Vagina (tissue), 2 donors: ENCODE data around the gene WDR5B. TPM values are rescaled to one million over a fixed set of nuclear protein-coding genes. Genes with fewer than 3 reads are reported as not detected.
"Not testable (repeated sequence)": the region's sequence is repeated elsewhere in the genome, so short reads cannot be mapped to it uniquely, and the experiment has no call there.

Experiments used
- DNase-seq, 2 donors: peaks; one replicate each; pipeline ENCODE4 v3.0.0-alpha.2; 2017; ENCODE audit errors: extremely low spot score in 2 of 2
- H3K27ac ChIP-seq: fragments of 200-600 bp; sonication (generic); one replicate; pipeline ENCODE4 v1.5.1; 2019
- H3K27me3 ChIP-seq: fragments of 200-600 bp; sonication (generic); one replicate; pipeline ENCODE4 v1.5.1; 2019
- H3K36me3 ChIP-seq, 2 donors: fragments of 200-600 bp; sonication (generic); one replicate each; pipeline ENCODE4 v1.5.1; 2017 to 2019
- H3K4me1 ChIP-seq: fragments of 200-600 bp; sonication (generic); one replicate; pipeline ENCODE4 v1.5.1; 2019
- H3K4me3 ChIP-seq, 2 donors: fragments of 200-600 bp; sonication (generic); 1 replicate in 1 of 2; 2 replicates in 1 of 2; pipeline ENCODE4 v1.5.1; 2016 to 2019
- H3K9me3 ChIP-seq: fragments of 200-600 bp; sonication (generic); one replicate; pipeline ENCODE4 v1.5.1; 2019
- POLR2A ChIP-seq, 2 donors: fragments of 450-650 bp; IDR thresholded peaks; one replicate each; pipeline ENCODE4 v1.6.1; 2017; ENCODE audit warnings: antibody characterized with exemption in 2 of 2, mild to moderate bottlenecking in 2 of 2, moderate library complexity in 2 of 2
- POLR2AphosphoS5 ChIP-seq, 2 donors: sonication (generic); formaldehyde crosslinking; IDR thresholded peaks; one replicate each; pipeline ENCODE4 v1.9.0; 2017; ENCODE audit warnings: antibody characterized with exemption in 2 of 2, mild to moderate bottlenecking in 2 of 2, low read depth in 1 of 2; ENCODE audit not compliant: insufficient read depth in 1 of 2
- intact Hi-C: fragments of 100-400 bp; cut with DNase I; formaldehyde crosslinking; loops from one replicate; pipeline ENCODE4 v1.15.1; 2023
- total RNA-seq: library from RNA; depleted of rRNA; stranded (reverse); fragments of >200 nt; gene quantifications from one replicate; pipeline ENCODE4 v1.2.3, GENCODE V29; 2016
- TF ChIP-seq, protein P1 (sequence below), 3 experiments: fragments of 450-650 bp in 2 of 3; fragments of 200-600 bp in 1 of 3; sonication (generic) in 1 of 3; IDR thresholded peaks; one replicate each; pipeline ENCODE4 v1.5.1; 2017 to 2019; ENCODE audit warnings: antibody characterized with exemption in 3 of 3, mild to moderate bottlenecking in 2 of 3, moderate library complexity in 2 of 3

Gene WDR5B
- total RNA-seq, 1 donor from 2014 or later, result 1.5 TPM

DNA sequence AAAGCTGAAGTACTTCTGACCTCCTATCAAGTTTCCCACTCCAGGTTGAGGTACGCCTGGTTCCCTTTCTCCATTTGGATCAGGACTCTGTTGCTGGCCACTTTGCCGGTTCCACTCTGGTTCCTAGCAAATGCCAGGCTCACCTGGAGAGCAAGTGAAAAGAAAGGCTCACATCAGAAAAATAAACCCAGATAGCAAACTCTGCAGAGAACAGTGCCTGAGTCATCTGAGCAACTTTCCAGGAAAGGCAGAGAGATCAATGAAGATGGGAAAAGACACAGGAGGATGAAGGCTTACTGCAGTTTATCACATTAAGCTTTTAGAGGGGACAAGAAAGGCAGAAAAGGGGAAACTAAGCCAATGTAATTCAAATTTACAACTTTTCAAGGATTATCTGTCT lies 41.8 kb upstream of the WDR5B start:
- Histone ChIP-seq H3K27me3 (no peaks in the 10 kb centered on the region), H3K9me3 (no peaks in the 10 kb centered on the region), H3K36me3 (peaks cover 0 to 40% of the 10 kb centered on the region in 2 donors), H3K27ac (no peak overlapping the region), H3K4me3 (no peak overlapping the region), H3K4me1 (no peaks in the 10 kb centered on the region)
- intact Hi-C loops, result no loop called here
- TF ChIP-seq, protein P1, sequence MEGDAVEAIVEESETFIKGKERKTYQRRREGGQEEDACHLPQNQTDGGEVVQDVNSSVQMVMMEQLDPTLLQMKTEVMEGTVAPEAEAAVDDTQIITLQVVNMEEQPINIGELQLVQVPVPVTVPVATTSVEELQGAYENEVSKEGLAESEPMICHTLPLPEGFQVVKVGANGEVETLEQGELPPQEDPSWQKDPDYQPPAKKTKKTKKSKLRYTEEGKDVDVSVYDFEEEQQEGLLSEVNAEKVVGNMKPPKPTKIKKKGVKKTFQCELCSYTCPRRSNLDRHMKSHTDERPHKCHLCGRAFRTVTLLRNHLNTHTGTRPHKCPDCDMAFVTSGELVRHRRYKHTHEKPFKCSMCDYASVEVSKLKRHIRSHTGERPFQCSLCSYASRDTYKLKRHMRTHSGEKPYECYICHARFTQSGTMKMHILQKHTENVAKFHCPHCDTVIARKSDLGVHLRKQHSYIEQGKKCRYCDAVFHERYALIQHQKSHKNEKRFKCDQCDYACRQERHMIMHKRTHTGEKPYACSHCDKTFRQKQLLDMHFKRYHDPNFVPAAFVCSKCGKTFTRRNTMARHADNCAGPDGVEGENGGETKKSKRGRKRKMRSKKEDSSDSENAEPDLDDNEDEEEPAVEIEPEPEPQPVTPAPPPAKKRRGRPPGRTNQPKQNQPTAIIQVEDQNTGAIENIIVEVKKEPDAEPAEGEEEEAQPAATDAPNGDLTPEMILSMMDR (IDR thresholded peaks at IDR 0.05), result no peak
- no peak for TF ChIP-seq POLR2AphosphoS5 (IDR thresholded peaks at IDR 0.05; ENCODE audit: insufficient read depth in 1 of 2, low read depth in 1 of 2)
- no peak for TF ChIP-seq POLR2A (IDR thresholded peaks at IDR 0.05)
- DNase-seq, result no peak

DNA sequence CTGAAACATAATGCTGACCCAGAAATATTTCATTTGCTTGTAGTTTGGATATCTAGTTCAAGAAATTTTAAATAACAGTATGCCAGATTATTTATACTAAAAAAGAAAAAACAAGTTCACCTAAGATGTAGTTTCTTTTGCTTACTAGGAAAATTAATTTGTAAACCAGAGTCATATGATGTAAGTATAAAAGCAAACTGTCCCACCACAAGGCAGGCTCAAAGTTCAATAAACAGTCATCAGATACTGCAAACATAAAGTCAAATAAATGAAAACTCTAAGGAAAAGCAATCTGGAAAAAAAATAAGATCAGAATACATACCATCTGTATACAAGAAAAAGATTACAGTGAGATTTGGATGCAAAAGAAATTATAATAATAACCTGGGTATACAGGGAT lies 40.2 kb upstream of the WDR5B start:
- Histone ChIP-seq H3K27me3 (no peaks in the 10 kb centered on the region), H3K4me1 (no peaks in the 10 kb centered on the region), H3K36me3 (peaks cover 0 to 47% of the 10 kb centered on the region in 2 donors), H3K9me3 (no peaks in the 10 kb centered on the region), H3K27ac (no peak overlapping the region), H3K4me3 (no peak overlapping the region)
- no peak for TF ChIP-seq POLR2A (IDR thresholded peaks at IDR 0.05)
- TF ChIP-seq POLR2AphosphoS5 (IDR thresholded peaks at IDR 0.05; ENCODE audit: insufficient read depth in 1 of 2, low read depth in 1 of 2), result no peak
- TF ChIP-seq, protein P1 (IDR thresholded peaks at IDR 0.05), result no peak
- intact Hi-C loops, result no loop called here
- DNase-seq, result no peak

DNA sequence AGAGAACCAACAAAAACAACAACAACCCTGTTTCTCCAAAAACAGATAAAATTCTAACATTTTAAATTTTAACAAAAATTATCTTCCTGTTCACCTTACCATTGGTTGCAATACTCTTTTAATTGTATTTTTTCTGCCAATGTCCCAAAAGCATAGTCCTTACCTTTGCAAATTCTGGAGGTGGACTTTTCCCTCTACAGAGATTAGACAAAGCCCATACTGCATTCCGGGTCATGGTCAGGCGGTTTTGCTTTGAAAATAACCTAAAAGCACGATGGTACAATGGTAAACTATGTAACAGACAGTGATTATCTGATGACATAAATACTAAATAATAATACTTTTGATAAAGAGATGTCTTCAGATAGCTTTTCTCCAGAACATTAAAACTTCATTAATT lies 35.5 kb upstream of the WDR5B start:
- no peaks in the 10 kb centered on the region for H3K9me3 ChIP-seq
- no peaks in the 10 kb centered on the region for H3K4me1 ChIP-seq
- intact Hi-C loops, result no loop called here
- no peaks in the 10 kb centered on the region for H3K27me3 ChIP-seq
- no peak overlapping the region for H3K4me3 ChIP-seq
- no peak for TF ChIP-seq POLR2A (IDR thresholded peaks at IDR 0.05)
- TF ChIP-seq, protein P1 (IDR thresholded peaks at IDR 0.05), result no peak
- no peak for TF ChIP-seq POLR2AphosphoS5 (IDR thresholded peaks at IDR 0.05; ENCODE audit: insufficient read depth in 1 of 2, low read depth in 1 of 2)
- no peak for DNase-seq
- no peak overlapping the region for H3K27ac ChIP-seq
- peaks cover 0 to 52% of the 10 kb centered on the region in 2 donors for H3K36me3 ChIP-seq

DNA sequence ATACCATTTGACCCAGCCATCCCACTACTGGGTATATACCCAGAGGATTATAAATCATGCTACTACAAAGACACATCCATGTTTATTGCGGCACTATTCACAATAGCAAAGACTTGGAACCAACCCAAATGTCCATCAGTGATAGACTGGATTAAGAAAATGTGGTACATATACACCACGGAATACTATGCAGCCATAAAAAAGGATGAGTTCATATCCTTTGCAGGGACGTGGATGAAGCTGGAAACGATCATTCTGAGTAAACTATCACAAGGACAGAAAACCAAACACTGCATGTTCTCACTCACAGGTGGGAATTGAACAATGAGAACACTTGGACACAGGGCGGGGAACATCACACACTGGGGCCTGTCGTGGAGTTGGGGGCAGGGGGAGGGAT lies 32.4 kb upstream of the WDR5B start:
- H3K36me3 ChIP-seq, result peaks cover 0 to 65% of the 10 kb centered on the region in 2 donors
- DNase-seq, H3K27ac ChIP-seq, H3K4me1 ChIP-seq, H3K4me3 ChIP-seq, intact Hi-C loops, H3K27me3 ChIP-seq, H3K9me3 ChIP-seq: not testable (repeated sequence)

DNA sequence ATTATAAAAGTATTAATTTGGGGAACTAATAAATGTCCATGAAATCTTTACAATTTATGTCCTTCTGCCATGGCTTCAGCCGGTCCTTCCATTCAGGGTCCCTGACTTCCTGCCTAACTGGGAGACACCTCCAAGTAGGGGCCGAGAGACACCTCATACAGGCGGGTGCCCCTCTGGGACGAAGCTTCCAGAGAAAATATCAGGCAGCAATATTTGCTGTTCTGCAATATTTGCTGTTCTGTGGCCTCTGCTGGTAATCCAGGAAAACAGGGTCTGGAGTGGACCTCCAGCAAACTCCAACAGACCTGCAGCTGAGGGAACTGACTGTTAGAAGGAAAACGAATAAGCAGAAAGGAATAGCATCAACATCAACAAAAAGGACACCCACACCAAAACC lies 28.6 kb upstream of the WDR5B start:
- DNase-seq, H3K27ac ChIP-seq, H3K4me1 ChIP-seq, intact Hi-C loops, H3K4me3 ChIP-seq, H3K9me3 ChIP-seq, H3K27me3 ChIP-seq: not testable (repeated sequence)
- H3K36me3 ChIP-seq, result peaks cover 0 to 65% of the 10 kb centered on the region in 2 donors

DNA sequence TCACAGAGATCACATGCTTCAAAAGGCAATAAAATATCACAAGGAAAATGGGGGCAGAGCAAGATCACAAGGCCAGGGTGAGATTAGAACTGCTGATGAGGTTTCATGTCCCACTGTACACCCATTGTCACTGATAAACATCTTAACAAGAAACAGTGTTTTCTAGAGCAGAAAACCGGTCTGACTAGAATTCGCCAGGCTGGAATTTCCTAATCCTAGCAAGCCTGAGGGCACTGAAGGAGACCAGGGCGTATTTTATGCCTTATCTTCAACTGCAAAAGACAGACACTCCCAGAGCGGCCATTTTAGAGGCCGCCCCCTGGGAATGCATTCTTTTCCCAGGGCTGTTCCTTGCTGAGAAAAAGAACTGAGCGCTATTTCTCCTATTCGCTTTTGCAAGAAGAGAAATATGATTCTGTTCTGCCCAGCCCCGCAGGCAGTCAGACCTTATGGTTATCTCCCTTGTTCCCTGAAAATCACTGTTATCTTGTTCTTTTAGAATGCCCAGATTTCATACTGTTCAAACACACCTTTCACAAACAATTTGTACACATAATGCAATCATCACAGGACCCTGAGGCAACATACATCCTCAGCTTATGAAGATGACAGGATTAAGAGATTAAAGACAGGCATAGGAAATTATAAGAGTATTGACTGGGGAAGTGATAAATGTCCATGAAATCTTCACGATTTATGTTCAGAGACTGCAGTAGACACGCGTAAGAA lies 28.1 kb upstream of the WDR5B start:
- H3K27ac ChIP-seq, result not testable (repeated sequence)
- H3K36me3 ChIP-seq, result peaks cover 0 to 65% of the 10 kb centered on the region in 2 donors

More for the DNA sequence above, 28.1 kb upstream of the WDR5B start:
- intact Hi-C loops, DNase-seq, H3K9me3 ChIP-seq, H3K4me3 ChIP-seq, H3K4me1 ChIP-seq, H3K27me3 ChIP-seq: not testable (repeated sequence)
